Keratinocyte (primary cell): ENCODE results near the gene TP73. TPM values are rescaled to one million over a fixed set of nuclear protein-coding genes. Genes with fewer than 3 reads are reported as not detected.

Experiments used
- DNase-seq: peaks from one replicate; pipeline ENCODE4 v3.0.0-alpha.2; 2011; ENCODE audit warnings: low read depth, missing footprints, low spot score
- FAIRE-seq: peaks from 2 replicates; lab custom pipeline; 2011; peaks lifted over from hg19 to GRCh38; lab: Jason Lieb, UNC
- H2AFZ ChIP-seq: 2 replicates; pipeline ENCODE4 v1.6.0; 2012; ENCODE audit warnings: low read length, control low read depth, inconsistent platforms; ENCODE audit not compliant: control insufficient read depth
- H3K27ac ChIP-seq: 2 replicates; pipeline ENCODE4 v1.5.1; 2011; ENCODE audit warnings: low read length; ENCODE audit not compliant: control insufficient read depth, insufficient read depth
- H3K27me3 ChIP-seq: 3 replicates; pipeline ENCODE4 v1.6.0; 2011; ENCODE audit warnings: low read length; ENCODE audit not compliant: control insufficient read depth, insufficient read depth; ENCODE audit errors: extremely low read depth
- H3K36me3 ChIP-seq, 2 experiments: 2 replicates in 1 of 2; 3 replicates in 1 of 2; pipeline ENCODE4 v1.5.1; 2011; ENCODE audit warnings: low read length in 2 of 2, mild to moderate bottlenecking in 1 of 2; ENCODE audit not compliant: control insufficient read depth in 2 of 2, insufficient read depth in 2 of 2; ENCODE audit errors: extremely low read depth in 1 of 2
- H3K4me1 ChIP-seq: 3 replicates; pipeline ENCODE4 v1.5.1; 2011; ENCODE audit warnings: low read length; ENCODE audit not compliant: control insufficient read depth, insufficient read depth; ENCODE audit errors: extremely low read depth
- H3K4me2 ChIP-seq: 3 replicates; pipeline ENCODE4 v1.6.0; 2011; ENCODE audit warnings: low read depth, low read length; ENCODE audit not compliant: control insufficient read depth, insufficient read depth; ENCODE audit errors: extremely low read depth
- H3K4me3 ChIP-seq, 3 experiments: fragments of 200-600 bp in 1 of 3; sonication (generic) in 1 of 3; 2 replicates in 2 of 3; 3 replicates in 1 of 3; pipeline ENCODE4 v1.5.1; 2011 to 2016; ENCODE audit warnings: low read length in 3 of 3, mild to moderate bottlenecking in 3 of 3, control low read depth in 2 of 3, inconsistent platforms in 1 of 3, low read depth in 1 of 3, mixed read lengths in 1 of 3, mixed run types in 1 of 3, moderate library complexity in 1 of 3; ENCODE audit not compliant: control insufficient read depth in 2 of 3, insufficient read depth in 2 of 3; ENCODE audit errors: extremely low read depth in 1 of 3
- H3K79me2 ChIP-seq: 2 replicates; pipeline ENCODE4 v1.6.0; 2012; ENCODE audit warnings: low read length; ENCODE audit not compliant: control insufficient read depth, insufficient read depth
- H3K9ac ChIP-seq: 3 replicates; pipeline ENCODE4 v1.6.0; 2011; ENCODE audit warnings: low read length; ENCODE audit not compliant: control insufficient read depth, insufficient read depth; ENCODE audit errors: extremely low read depth
- H3K9me1 ChIP-seq: 3 replicates; pipeline ENCODE4 v1.6.0; 2011; ENCODE audit warnings: low read length; ENCODE audit not compliant: control insufficient read depth, insufficient read depth; ENCODE audit errors: extremely low read depth
- H3K9me3 ChIP-seq: 2 replicates; pipeline ENCODE4 v1.5.1; 2012; ENCODE audit warnings: low read depth, low read length; ENCODE audit not compliant: control insufficient read depth
- H4K20me1 ChIP-seq: 3 replicates; pipeline ENCODE4 v1.6.0; 2011; ENCODE audit warnings: low read length; ENCODE audit not compliant: control insufficient read depth, insufficient read depth; ENCODE audit errors: extremely low read depth
- CTCF ChIP-seq, 3 experiments: IDR thresholded peaks in 1 of 3; conservative IDR thresholded peaks in 1 of 3; optimal IDR thresholded peaks in 1 of 3; 2 replicates in 2 of 3; 3 replicates in 1 of 3; pipeline versions ENCODE3 to v1.5.1; 2011; ENCODE audit warnings: low read length in 3 of 3, mild to moderate bottlenecking in 3 of 3, moderate library complexity in 2 of 3, control low read depth in 1 of 3, inconsistent platforms in 1 of 3; ENCODE audit not compliant: insufficient read depth in 2 of 3; ENCODE audit errors: extremely low read depth in 1 of 3
- EZH2 ChIP-seq: IDR thresholded peaks from one replicate; pipeline ENCODE4 v1.6.1; 2012; ENCODE audit warnings: inconsistent platforms, mild to moderate bottlenecking, low read length, moderate library complexity
- dilution Hi-C: fragments of 300-500 bp; cut with MboI; formaldehyde crosslinking; loops from one replicate; pipeline ENCODE4 v1.7.0; 2020; ENCODE audit warnings: low sequenced_read_pairs; ENCODE audit not compliant: extremely low pct_ligation_motif_present
- polyA plus RNA-seq, 5 experiments: library from polyadenylated mRNA; depleted of rRNA in 3 of 5; stranded (reverse) in 3 of 5; stranded (forward) in 1 of 5; unstranded in 1 of 5; fragments of >200 nt; gene quantifications; 1 replicate in 1 of 5; 2 replicates in 3 of 5; 3 replicates in 1 of 5; pipeline versions ENCODE4 v1.2.1 to v1.2.3, GENCODE V29; 2011 to 2012; ENCODE audit warnings: missing spikeins in 2 of 5, low read depth in 1 of 5, low replicate concordance in 1 of 5

TP73 gene
- polyA plus RNA-seq, 1 donor (not counting 4 experiments of a cell fraction or from before 2014, with no cell fraction given): 0.14 TPM

GRCh38 chr1:3630914-3631313 is 21.4 kb upstream of the TP73 start:
- H3K9me1 ChIP-seq: no peaks in the 10 kb centered on the region
- TF ChIP-seq EZH2 (no peak), CTCF (optimal IDR thresholded peaks at IDR 0.05 in 1 of 3, IDR thresholded peaks at IDR 0.05 in 1 of 3, conservative IDR thresholded peaks at IDR 0.05 in 1 of 3; ENCODE audit: extremely low read depth in 1 of 3, insufficient read depth in 2 of 3, low read length in 3 of 3) (no peak)
- no peaks in the 10 kb centered on the region for H4K20me1 ChIP-seq
- no peak overlapping the region for H2AFZ ChIP-seq
- DNase-seq: no peak
- H3K4me3 ChIP-seq: no peak overlapping the region
- H3K9me3 ChIP-seq: no peaks in the 10 kb centered on the region
- H3K27ac ChIP-seq: no peak overlapping the region
- H3K4me1 ChIP-seq: peaks cover 1% of the 10 kb centered on the region
- H3K36me3 ChIP-seq: peaks cover 17 to 19% of the 10 kb centered on the region in 2 experiments
- no peaks in the 10 kb centered on the region for H3K27me3 ChIP-seq
- H3K4me2 ChIP-seq: no peak overlapping the region
- dilution Hi-C loops: loop anchor here (25.0 kb wide), 1 partner anchor 94 kb away; no protein-coding TSS in a partner anchor
- no peak overlapping the region for H3K9ac ChIP-seq
- no peaks in the 10 kb centered on the region for H3K79me2 ChIP-seq
- FAIRE-seq: no peak

GRCh38 chr1:3631320-3632260 is 20.7 kb upstream of the TP73 start:
- no peak overlapping the region for H2AFZ ChIP-seq
- FAIRE-seq: no peak
- dilution Hi-C loops: loop anchor here (25.0 kb wide), 1 partner anchor 94 kb away; no protein-coding TSS in a partner anchor

More at GRCh38 chr1:3631320-3632260, 20.7 kb upstream of the TP73 start:
- Histone ChIP-seq H3K4me3 (no peak overlapping the region), H3K36me3 (peaks cover 19 to 20% of the 10 kb centered on the region in 2 experiments), H3K4me2 (no peak overlapping the region), H3K79me2 (no peaks in the 10 kb centered on the region), H3K9ac (no peak overlapping the region), H3K27ac (no peak overlapping the region), H3K9me1 (no peaks in the 10 kb centered on the region), H3K4me1 (no peaks in the 10 kb centered on the region), H3K9me3 (no peaks in the 10 kb centered on the region), H4K20me1 (no peaks in the 10 kb centered on the region), H3K27me3 (no peaks in the 10 kb centered on the region)
- no peak for DNase-seq
- TF ChIP-seq EZH2 (no peak), CTCF (optimal IDR thresholded peaks at IDR 0.05 in 1 of 3, IDR thresholded peaks at IDR 0.05 in 1 of 3, conservative IDR thresholded peaks at IDR 0.05 in 1 of 3; ENCODE audit: extremely low read depth in 1 of 3, insufficient read depth in 2 of 3, low read length in 3 of 3) (no peak)
